Glutamatergic neuron (in vitro differentiated cells): ENCODE results near the gene NUTM1. TPM values are rescaled to one million over a fixed set of nuclear protein-coding genes. Genes with fewer than 3 reads are reported as not detected.

Experiments
- DNase-seq: peaks from one replicate; pipeline ENCODE4 v3.0.0; 2022
- H3K27ac Mint-ChIP-seq: one replicate; pipeline ENCODE4 v1.8.0; 2020; ENCODE audit warnings: mild to moderate bottlenecking, mixed read lengths, inconsistent platforms; ENCODE audit not compliant: unreplicated experiment
- H3K27me3 Mint-ChIP-seq: one replicate; pipeline ENCODE4 v1.8.0; 2020; ENCODE audit warnings: mild to moderate bottlenecking, moderate library complexity, mixed read lengths, inconsistent platforms; ENCODE audit not compliant: unreplicated experiment
- H3K36me3 Mint-ChIP-seq: one replicate; pipeline ENCODE4 v1.8.0; 2020; ENCODE audit warnings: mild to moderate bottlenecking, mixed read lengths, inconsistent platforms; ENCODE audit not compliant: unreplicated experiment
- H3K4me1 Mint-ChIP-seq: one replicate; pipeline ENCODE4 v1.8.0; 2020; ENCODE audit warnings: mild to moderate bottlenecking, low read depth, mixed read lengths, inconsistent platforms; ENCODE audit not compliant: unreplicated experiment
- H3K4me3 Mint-ChIP-seq: one replicate; pipeline ENCODE4 v1.8.0; 2020; ENCODE audit warnings: mild to moderate bottlenecking, mixed read lengths, inconsistent platforms; ENCODE audit not compliant: unreplicated experiment
- H3K9me3 Mint-ChIP-seq: one replicate; pipeline ENCODE4 v1.8.0; 2020; ENCODE audit warnings: mild to moderate bottlenecking, moderate library complexity, mixed read lengths, inconsistent platforms; ENCODE audit not compliant: unreplicated experiment
- CTCF ChIP-seq: fragments of 200-600 bp; sonication (generic); IDR thresholded peaks from one replicate; pipeline ENCODE4 v1.5.0; 2021; ENCODE audit not compliant: partially characterized antibody, unreplicated experiment
- total RNA-seq: library from RNA; stranded (reverse); fragmentation: NEBNext Ultra II Directional; extraction: Animal tissue kit (Norgen Biotek cat#: 25700); gene quantifications from one replicate; pipeline ENCODE4 v1.2.1, GENCODE V29; 2021; ENCODE audit not compliant: unreplicated experiment

The NUTM1 gene
- total RNA-seq, 1 donor from 2014 or later: not detected

- Mint-ChIP-seq H3K36me3 (peaks cover 6% of the 10 kb centered on the region), H3K4me1 (peaks cover 8% of the 10 kb centered on the region), H3K4me3 (no peak overlapping the region), H3K27ac (no peak overlapping the region), H3K9me3 (peaks cover 6% of the 10 kb centered on the region), H3K27me3 (peaks cover 8% of the 10 kb centered on the region)
- TF ChIP-seq CTCF: no peak
- DNase-seq: no peak
Observed at GRCh38 chr15:34364041-34364440, 20.9 kb downstream of the NUTM1 start.

GRCh38 chr15:34365091-34365825 lies 22.1 kb downstream of the NUTM1 start:
- Mint-ChIP-seq H3K4me3 (peak overlapping the region; percentile 96), H3K36me3 (peaks cover 6% of the 10 kb centered on the region), H3K9me3 (peaks cover 6% of the 10 kb centered on the region), H3K27ac (peak overlapping the region; percentile 64), H3K4me1 (peaks cover 8% of the 10 kb centered on the region), H3K27me3 (peaks cover 6% of the 10 kb centered on the region)
- no peak for TF ChIP-seq CTCF
- no peak for DNase-seq

GRCh38 chr15:34365836-34366235 lies 22.7 kb downstream of the NUTM1 start:
- DNase-seq: no peak
- peaks cover 8% of the 10 kb centered on the region for H3K4me1 Mint-ChIP-seq
- H3K4me3 Mint-ChIP-seq: peak overlapping the region; percentile 96
- H3K36me3 Mint-ChIP-seq: peaks cover 6% of the 10 kb centered on the region
- no peak for TF ChIP-seq CTCF
- H3K27ac Mint-ChIP-seq: peak overlapping the region; percentile 64
- H3K27me3 Mint-ChIP-seq: peaks cover 6% of the 10 kb centered on the region
- peaks cover 6% of the 10 kb centered on the region for H3K9me3 Mint-ChIP-seq

GRCh38 chr15:34366271-34367065 lies 23.4 kb downstream of the NUTM1 start:
- Mint-ChIP-seq H3K27me3 (peaks cover 6% of the 10 kb centered on the region), H3K4me3 (peak overlapping the region; percentile 96), H3K4me1 (peaks cover 8% of the 10 kb centered on the region), H3K9me3 (peaks cover 6% of the 10 kb centered on the region), H3K36me3 (peaks cover 6% of the 10 kb centered on the region), H3K27ac (peak overlapping the region; percentile 80)
- TF ChIP-seq CTCF: no peak
- peak; percentile 79 for DNase-seq
